ENCODE data around the gene IL17B.

IL17B gene

GRCh38 chr5:149414405-149415065 is 35.4 kb upstream of the IL17B start:
- no peak for DNase-seq

GRCh38 chr5:149413477-149414210 is 34.6 kb upstream of the IL17B start:
- no peak for DNase-seq

DNA sequence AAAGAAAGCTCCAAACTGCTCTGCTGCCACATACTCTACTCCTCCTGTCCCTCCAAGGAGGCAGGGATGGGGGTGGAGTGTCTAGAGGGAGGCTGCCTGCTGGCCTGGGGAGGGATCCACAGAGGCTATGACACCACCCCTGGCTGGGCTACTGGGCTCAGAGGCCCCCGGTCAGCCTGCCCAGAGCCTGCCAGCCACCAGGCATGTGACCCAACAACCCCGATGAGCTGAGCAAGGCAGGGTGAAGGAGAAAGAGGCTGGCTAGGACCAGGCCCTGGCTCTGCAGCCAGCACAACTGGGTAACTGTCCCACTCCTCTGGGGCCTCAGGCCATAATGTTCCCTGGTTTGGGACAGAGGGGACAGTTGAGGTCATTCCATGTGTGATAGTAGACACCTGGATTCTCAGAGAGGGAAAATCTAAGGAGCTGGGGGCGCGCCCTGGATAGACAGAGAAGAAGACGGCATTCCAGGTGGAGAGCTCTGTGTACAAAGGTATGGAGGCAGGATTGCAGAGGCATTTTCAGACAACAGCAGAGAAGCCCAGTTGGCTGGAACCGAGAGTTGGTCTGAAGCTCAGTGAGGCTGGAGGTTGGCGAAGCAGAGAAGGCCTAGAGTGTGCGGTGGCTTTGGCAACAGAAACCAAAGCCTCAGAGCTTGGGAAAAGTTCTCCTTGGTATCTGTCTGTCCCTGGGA is 33.8 kb upstream of the IL17B start:
- DNase-seq = no peak

- no peak for DNase-seq
These were observed 32.8 kb upstream of the IL17B start for GRCh38 chr5:149411738-149412519.

- DNase-seq = no peak
These were observed 31.8 kb upstream of the IL17B start for GRCh38 chr5:149410721-149411432.

- no peak for DNase-seq
These were observed 31.0 kb upstream of the IL17B start for GRCh38 chr5:149410071-149410470.

- no peak for DNase-seq
These were observed 30.3 kb upstream of the IL17B start for GRCh38 chr5:149409268-149409948.

DNA sequence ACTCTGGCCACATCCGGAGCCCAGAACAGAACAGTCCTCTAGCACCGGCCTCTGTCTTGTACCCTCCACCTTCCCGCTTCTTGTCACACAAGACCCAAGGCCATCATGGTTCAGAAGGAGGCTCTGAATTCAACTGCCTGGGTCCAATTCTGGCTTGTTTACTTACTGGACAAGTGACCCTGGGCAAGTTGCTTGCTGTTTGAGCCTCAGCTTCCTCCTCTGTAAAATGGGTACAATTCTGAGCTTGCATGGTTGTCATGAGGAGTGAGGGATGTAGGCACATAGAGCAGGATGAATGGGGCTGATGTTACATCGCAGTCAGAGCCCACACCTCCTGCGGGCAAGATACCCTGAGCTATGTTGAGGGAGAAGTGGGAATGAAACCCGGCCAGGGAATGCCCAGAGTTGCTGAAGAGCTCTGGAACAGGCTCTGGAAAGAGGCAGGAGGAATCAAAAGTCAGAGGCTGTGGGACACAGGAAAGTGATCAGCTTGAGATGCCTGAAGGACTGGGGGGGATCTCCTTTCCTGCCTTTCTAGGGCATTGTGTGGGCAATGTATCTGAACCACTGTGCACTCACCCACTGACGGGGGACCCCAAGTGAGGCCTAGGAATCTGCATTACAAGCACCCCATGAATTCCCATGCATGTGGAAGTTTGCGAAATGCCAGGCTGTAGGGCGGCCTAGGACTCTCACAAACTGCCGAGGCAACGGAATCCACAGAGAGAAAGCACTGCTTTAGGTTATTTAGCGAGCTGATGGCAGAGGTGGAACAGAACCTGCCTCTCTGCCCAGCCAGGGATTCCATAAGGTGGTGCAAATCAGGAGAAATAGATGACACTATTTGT is 29.4 kb upstream of the IL17B start:
- DNase-seq = no peak

- DNase-seq = no peak
These were observed 28.5 kb upstream of the IL17B start for GRCh38 chr5:149407323-149408251.

GRCh38 chr5:149406979-149407306 is 27.9 kb upstream of the IL17B start:
- DNase-seq = no peak

GRCh38 chr5:149406203-149406978 is 27.3 kb upstream of the IL17B start:
- no peak for DNase-seq

DNA sequence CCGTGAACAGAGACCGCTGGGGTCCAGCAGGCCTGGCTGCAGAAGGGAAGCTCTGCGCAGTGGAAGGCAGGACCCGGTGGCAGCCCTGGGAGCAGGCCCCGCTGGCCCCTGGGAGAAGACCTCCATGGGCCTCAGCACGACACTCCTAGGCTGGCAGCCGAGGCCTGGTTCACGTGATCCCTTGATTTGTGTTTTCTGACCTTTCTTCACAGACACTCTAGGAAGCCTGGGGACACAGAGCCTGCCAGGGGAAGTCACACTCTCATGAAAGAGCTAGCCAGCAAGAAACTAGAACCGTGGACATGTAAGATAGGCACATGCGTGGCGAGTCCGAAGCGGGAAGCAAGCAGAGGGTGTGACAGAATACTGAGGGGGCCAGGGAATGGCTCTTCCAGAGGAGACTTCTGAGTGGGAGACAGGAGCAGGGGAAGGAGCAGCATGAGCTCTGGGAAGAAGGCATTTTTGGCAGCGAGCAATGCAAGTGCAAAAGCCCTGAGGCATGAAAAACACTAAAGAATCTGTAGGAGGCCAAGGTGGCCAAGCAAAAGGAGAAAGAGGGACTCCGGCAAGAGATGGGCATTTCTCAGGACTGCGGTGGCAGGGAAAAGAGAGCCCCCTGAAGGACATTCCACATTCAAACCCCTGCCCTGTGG is 26.6 kb upstream of the IL17B start:
- no peak for DNase-seq

- DNase-seq = no peak
These were observed 25.9 kb upstream of the IL17B start for GRCh38 chr5:149404746-149405549.

DNA sequence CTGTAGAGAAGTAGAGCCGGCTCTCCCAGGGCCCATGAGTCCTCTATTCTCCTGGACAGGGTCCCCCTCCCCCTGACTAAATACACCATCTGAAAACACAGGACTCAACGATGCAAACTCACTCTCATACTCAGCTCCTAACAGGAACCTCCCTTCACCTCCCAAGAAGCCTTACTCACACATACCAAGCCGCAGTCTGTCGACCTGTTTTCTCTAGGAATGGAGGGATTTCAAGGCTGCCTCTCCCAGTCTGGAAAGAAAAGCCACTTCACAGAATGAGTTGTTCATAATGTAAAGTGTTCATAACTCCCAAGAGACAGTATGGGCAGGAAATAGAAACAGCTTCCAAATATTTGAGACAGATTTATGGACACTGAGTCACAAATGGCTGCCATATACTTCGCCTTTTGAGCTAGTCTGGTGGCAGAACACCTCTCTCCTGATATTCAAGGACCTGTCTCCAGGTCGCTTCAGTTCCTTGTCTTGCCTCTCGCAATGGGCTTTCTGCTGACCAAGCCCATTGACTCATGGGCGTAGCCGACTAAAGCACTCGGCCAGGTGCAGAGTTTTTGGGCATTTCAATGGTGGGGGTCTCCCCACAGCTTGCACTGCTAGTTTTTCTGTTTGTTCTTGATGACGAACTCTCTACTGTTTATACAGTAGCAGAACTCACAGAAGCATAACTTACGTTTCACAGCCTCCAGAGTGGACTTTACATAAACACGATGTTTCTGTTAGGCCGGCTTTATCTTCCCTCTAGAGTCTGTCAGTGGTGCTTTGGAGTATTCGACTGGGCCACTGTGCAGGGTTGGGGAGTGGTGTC is 25.0 kb upstream of the IL17B start:
- DNase-seq = no peak

DNA sequence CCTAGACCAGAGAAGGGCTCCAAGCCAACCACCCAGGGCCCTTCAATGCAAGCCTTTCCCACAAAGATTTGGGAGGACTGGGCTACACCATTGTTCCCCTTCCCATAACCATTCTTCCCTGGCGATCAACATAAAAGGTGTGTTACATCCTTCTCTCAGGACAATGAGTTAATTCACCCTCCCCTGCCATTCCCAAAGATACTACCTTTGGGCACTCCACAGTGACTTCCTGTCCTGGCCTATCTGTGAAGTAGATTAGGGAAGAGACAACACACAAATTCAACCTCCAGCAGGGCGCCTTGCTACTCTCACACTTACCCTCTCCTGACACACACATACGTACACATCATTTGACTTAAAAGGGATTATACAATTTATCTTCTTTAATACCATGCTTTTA is 23.2 kb upstream of the IL17B start:
- DNase-seq = no peak

GRCh38 chr5:149401051-149401450 is 22.0 kb upstream of the IL17B start:
- no peak for DNase-seq

DNA sequence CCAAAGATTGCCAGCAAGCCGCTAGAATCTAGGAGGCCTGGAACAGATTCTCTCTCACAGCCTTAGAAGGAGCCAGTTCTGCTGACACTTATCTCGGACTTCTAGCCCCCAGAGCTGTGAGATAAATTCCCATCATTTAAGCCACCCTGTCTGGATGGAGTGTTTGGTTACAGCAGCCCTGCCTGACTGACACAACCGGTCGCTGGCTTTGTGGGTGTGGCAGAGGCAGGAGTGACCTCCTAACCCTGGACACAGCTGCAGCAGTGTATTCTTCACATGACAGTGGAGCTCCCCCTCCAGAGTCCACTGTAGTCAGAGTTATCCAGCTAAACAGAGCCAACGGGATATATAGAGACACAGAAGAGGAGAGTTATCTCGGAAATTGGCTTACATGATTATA is 21.2 kb upstream of the IL17B start:
- no peak for DNase-seq

All from NCI-H2107 (cell line).